Gastroesophageal sphincter (tissue), 3 donors: ENCODE results near the gene SRI.
"Not testable (repeated sequence)": the region's sequence is repeated elsewhere in the genome, so short reads cannot be mapped to it uniquely, and the experiment has no call there.

Experiments
- CTCF ChIP-seq, 4 experiments: fragments of 200-600 bp in 2 of 4; fragments of 450-650 bp in 2 of 4; sonication (generic) in 1 of 4; IDR thresholded peaks; one replicate each; pipeline ENCODE4 v1.5.1; 2017 to 2019; ENCODE audit warnings: antibody characterized with exemption in 4 of 4, mild to moderate bottlenecking in 2 of 4, moderate library complexity in 2 of 4
- EP300 ChIP-seq: sonication (generic); formaldehyde crosslinking; IDR thresholded peaks from one replicate; pipeline ENCODE4 v1.6.1; 2017; ENCODE audit warnings: antibody characterized with exemption, mild to moderate bottlenecking
- POLR2AphosphoS5 ChIP-seq: sonication (generic); formaldehyde crosslinking; IDR thresholded peaks from one replicate; pipeline ENCODE4 v1.6.1; 2017; ENCODE audit warnings: antibody characterized with exemption

GRCh38 chr7:88258296-88258695, 38.5 kb upstream of the SRI start:
- TF ChIP-seq CTCF (IDR thresholded peaks at IDR 0.05); POLR2AphosphoS5; EP300: not testable (repeated sequence)
